Central memory CD4-positive, alpha-beta T cell (primary cell): Measurements from ENCODE around the gene CRY2.

Source experiments
- DNase-seq: peaks from one replicate; pipeline ENCODE4 v3.0.0; 2022

Gene CRY2

GRCh38 chr11:45850446-45850845, 3.2 kb downstream of the CRY2 start:
- no peak for DNase-seq

- DNase-seq: no peak
Measured at GRCh38 chr11:45851228-45851627, 4.0 kb downstream of the CRY2 start.

GRCh38 chr11:45852018-45852711, 4.9 kb downstream of the CRY2 start:
- DNase-seq: no peak

- no peak for DNase-seq
Measured at GRCh38 chr11:45852712-45853101, 5.4 kb downstream of the CRY2 start.

GRCh38 chr11:45853332-45854219, 6.3 kb downstream of the CRY2 start:
- no peak for DNase-seq

GRCh38 chr11:45855308-45855707, 8.0 kb downstream of the CRY2 start:
- DNase-seq: no peak

GRCh38 chr11:45856044-45856468, 8.8 kb downstream of the CRY2 start:
- DNase-seq: no peak

DNA sequence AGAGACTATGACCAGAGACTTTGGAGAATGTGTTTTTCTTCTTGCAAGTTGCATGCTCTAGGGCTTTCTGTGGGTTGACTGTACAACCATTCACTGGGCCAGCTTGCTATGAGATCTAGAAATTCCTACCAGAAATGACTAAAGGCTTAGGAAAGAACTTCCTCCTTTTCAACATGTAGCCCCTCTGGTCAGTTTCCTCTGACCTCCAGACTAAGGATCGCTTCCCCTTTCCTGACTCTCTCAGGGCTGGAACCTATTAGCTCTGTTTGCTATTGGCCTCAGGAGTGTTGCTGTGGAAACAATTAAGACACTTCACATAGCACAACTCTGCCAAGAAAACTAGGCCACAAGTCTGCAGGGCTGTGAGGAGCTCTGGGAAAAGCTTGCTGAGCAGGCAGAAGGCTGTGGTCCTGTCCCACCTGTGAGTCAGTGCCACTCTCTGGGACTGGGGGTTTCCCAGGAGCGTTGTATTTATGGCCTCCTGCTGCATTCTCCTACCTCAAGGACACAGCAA, 10.7 kb downstream of the CRY2 start:
- DNase-seq: no peak

DNA sequence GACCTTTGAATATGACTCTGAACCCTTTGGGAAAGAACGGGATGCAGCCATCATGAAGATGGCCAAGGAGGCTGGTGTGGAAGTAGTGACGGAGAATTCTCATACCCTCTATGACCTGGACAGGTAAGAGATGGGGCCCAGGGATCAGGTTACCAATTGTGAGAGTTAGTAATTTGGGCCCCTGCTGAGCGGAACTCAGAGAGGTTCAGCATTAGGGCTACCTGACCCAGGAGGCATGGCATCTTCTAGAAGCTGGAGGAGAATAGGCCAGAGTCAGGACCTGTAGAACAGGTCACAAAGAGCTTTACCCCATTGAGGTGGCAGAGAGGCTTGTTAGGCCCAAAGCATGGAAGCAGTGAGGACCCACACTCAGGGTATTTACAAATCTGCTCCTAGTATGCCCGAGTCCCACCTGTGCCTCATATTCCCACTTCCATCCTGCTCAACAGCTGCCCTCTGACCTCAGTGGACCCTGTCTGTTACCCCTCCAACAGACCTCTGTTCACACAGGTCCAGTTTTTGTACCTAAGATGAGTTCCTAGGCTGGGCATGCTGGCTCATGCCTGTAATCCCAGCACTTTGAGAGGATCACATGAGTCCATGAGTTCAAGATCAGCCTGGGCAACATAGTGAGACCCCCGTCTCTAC, 11.6 kb downstream of the CRY2 start:
- no peak for DNase-seq

GRCh38 chr11:45859661-45860140, 12.4 kb downstream of the CRY2 start:
- DNase-seq: no peak

DNA sequence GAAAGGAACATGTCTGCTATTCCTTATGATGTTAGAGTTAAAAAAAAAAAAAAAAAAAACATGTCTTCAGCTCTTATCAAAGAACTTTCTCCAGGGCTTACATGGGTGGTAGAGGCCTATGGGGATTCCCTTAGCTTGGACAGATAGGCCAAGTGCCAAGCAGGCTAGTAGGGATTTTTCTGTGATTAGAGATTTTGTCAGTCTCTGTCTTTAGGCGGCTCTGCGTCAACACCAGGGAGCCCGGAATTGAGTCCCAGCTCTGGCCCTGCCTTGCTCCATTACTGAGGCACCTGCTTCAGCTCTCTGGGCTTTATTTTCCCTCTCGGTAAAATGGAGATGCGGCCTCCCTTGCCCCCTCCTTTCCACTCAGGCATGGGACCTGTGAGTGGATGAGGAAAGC, 13.1 kb downstream of the CRY2 start:
- no peak for DNase-seq

DNA sequence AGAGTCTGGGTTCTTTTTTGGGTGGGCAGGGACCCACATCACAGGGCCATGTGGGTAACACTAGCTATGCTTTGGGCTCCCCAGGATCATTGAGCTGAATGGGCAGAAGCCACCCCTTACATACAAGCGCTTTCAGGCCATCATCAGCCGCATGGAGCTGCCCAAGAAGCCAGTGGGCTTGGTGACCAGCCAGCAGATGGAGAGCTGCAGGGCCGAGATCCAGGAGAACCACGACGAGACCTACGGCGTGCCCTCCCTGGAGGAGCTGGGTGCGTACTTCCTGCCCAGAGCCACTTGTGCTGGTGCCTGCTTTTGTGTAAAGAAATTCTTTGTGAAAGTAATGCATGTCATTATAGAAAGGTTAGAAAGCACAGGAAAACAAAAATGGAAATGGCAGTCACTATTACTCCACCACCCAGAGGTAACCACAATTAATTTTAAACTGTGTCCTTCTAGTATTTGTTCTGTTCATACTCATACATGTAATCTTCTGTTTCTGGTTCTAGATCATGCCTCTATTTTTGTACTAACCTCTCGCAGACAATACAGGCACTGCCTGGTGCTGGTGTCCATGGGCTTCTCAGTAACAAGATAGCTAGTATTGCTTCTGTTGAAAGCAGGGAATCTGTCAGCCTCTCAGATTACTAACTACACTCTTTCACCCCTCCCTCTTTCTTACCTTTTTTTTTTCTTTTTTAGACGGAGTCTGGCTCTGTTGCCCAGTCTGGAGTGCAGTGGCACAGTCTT, 13.7 kb downstream of the CRY2 start:
- no peak for DNase-seq

- DNase-seq: no peak
Measured at GRCh38 chr11:45864041-45864440, 16.8 kb downstream of the CRY2 start.

DNA sequence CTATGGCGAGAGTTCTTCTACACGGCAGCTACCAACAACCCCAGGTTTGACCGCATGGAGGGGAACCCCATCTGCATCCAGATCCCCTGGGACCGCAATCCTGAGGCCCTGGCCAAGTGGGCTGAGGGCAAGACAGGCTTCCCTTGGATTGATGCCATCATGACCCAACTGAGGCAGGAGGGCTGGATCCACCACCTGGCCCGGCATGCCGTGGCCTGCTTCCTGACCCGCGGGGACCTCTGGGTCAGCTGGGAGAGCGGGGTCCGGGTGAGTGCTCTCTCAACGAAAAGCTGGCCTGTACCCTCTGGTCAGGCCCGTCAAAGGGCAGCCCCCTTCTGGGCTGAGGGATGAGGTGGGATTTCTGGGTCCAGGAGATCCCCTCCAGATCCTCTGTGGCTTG, 22.3 kb downstream of the CRY2 start:
- no peak for DNase-seq

DNA sequence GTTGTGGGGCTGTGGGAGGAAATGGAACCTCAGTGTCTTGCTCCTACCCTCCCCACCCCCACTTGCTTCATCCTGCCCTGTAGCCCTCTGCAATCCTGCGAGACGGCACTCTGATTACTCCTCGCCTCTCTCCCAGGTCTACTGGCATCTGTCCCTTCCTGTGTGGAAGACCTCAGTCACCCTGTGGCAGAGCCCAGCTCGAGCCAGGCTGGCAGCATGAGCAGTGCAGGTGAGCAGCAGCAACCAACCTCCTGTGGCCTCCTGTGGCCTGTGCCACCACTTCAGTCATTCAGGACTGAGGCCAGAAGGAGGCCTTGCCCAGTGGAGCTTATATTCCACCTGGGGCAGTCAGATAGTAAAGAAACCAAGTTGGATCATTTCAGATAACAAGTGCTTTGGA, 23.4 kb downstream of the CRY2 start:
- no peak for DNase-seq

DNA sequence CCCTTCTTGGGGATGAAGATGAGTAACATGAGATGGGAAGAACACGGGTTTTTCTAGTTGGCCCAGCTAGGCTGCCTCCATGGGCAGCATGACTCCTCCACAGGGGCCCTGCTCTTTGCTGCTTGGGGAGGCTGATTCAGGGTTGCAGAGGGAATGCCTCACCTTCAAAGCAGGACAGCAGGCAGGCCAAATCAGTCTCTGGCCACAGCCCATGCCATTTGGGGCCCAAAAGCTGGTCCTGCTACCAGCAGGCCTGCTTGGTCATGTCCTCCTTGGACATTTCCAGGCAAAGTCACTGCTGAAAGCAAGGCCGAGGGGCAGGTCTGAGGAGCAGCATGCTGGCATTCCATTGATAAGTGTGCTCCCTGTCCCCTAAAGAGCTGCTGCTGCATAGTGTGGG, 24.4 kb downstream of the CRY2 start:
- no peak for DNase-seq

GRCh38 chr11:45872651-45873356, 25.5 kb downstream of the CRY2 start:
- peak; percentile 10 for DNase-seq

DNA sequence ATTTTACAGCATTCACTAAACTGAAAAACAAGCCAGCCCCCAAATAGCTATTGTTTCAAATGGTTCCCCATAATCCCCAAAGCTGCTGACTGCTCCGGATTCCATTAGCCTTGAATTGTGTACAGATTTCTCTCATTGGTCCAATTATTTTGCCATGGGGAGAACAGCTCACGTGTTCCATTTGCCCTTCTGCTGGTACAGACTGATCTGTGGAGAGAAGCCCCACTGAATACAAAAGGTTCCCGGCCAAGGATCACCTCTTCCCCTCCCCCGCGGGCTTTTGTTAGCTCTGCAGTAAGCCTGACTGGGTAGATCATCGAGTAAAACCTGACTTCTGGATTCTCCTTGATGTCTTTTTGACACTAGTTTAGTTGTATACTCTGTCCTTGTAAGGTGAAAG, 29.1 kb downstream of the CRY2 start:
- DNase-seq: no peak

DNA sequence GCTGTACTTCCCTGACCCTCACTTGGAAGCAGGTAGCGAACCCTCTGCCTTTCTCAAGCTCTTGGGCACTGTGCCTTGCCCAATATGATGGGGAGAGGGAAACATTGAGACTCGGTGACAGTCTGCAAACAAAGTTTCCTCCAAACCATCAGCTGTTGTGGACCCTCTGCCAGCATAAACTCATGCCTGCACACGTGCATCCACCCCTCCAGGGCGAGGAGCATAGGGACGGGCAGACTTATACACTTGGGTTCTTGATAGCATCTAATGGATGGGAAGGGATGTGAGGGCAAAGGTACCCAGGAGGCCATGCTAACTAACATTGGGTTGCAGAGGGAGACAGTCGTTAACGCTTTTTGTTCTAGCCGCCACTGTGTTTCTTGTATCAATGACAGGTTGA, 29.9 kb downstream of the CRY2 start:
- DNase-seq: no peak

- no peak for DNase-seq
Measured at GRCh38 chr11:45877845-45878244, 30.6 kb downstream of the CRY2 start.

DNA sequence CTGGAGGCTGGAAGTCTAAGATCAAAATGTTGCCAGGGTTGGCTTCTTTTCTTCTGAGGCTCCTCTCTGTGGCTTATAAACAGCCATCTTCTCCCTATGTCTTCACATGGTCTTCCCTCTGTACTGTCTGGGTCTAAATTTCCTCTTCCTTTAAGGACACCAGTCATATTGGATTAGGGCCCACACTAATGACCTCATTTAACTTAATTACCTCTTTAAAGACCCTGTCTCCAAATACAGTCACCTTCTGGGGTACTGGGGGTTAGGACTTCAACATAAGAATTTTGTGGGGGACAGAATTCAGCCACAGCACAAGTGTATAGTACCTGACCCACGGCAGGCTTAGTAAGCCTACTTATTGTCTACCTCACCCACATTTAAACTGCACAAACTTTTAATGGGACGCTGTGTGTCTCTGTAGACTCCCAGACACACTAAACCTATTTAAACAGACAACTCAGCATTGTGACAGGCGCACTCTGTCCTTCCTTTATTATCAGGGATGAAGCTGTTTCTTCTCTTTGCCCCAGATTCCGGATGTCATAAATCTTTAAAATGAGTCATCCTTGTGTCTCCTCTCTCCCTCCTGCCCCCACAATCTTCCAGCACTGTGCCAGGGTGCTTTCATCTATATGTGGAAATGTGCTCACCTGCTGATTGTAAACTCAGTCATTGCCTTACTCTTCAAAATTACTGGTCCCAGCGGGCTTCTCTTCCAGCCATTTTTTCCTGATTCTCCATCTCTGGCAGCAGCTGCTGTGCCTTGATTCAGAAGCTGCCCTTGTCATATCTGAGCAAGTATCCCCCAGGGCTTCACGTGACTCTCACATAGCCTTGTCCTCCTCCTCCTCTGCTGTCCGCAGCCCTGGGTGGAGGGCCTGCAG, 32.8 kb downstream of the CRY2 start:
- no peak for DNase-seq
